CD14-positive monocyte (primary cell): ENCODE measurements around the gene ACKR2. TPM values are rescaled to one million over a fixed set of nuclear protein-coding genes. Genes with fewer than 3 reads are reported as not detected.
A peak's percentile ranks its signal among the peaks of the same experiment; 100 is the strongest.

ENCODE experiments used
- DNase-seq, 3 donors: peaks; one replicate each; pipeline ENCODE4 v3.0.0-alpha.2; 2011 to 2022
- H2AFZ ChIP-seq: 2 replicates; pipeline ENCODE4 v1.6.0; 2012; ENCODE audit warnings: mild to moderate bottlenecking, low read depth, low read length, inconsistent platforms; ENCODE audit not compliant: insufficient read depth, poor library complexity, severe bottlenecking
- H3K27ac ChIP-seq, 2 donors: 1 replicate in 1 of 2; 2 replicates in 1 of 2; pipeline ENCODE4 v1.5.1; 2012 to 2013; ENCODE audit warnings: low read length in 2 of 2, control low read depth in 1 of 2, inconsistent platforms in 1 of 2, low read depth in 1 of 2, mild to moderate bottlenecking in 1 of 2
- H3K27me3 ChIP-seq, 2 donors: one replicate each; pipeline versions ENCODE4 v1.6.0 to v1.6.1; 2011 to 2013; ENCODE audit warnings: low read length in 2 of 2; ENCODE audit not compliant: control insufficient read depth in 2 of 2, insufficient read depth in 2 of 2
- H3K36me3 ChIP-seq, 2 donors: replicated peaks in 1 of 2; 1 replicate in 1 of 2; 2 replicates in 1 of 2; pipeline versions ENCODE4 v1.5.1 to v1.6.1; 2012 to 2013; ENCODE audit warnings: low read length in 2 of 2, control low read depth in 1 of 2, inconsistent platforms in 1 of 2, mild to moderate bottlenecking in 1 of 2; ENCODE audit not compliant: insufficient read depth in 2 of 2, control insufficient read depth in 1 of 2
- H3K4me1 ChIP-seq, 2 donors: 1 replicate in 1 of 2; 2 replicates in 1 of 2; pipeline versions ENCODE4 v1.5.1 to v1.6.1; 2012 to 2013; ENCODE audit warnings: low read length in 2 of 2, control low read depth in 1 of 2, inconsistent platforms in 1 of 2, mild to moderate bottlenecking in 1 of 2, moderate library complexity in 1 of 2; ENCODE audit not compliant: insufficient read depth in 2 of 2, control insufficient read depth in 1 of 2
- H3K4me2 ChIP-seq: replicated peaks from 2 replicates; pipeline ENCODE3; 2012; ENCODE audit warnings: low read length, moderate library complexity, mild to moderate bottlenecking; ENCODE audit not compliant: poor library complexity, severe bottlenecking; ENCODE audit errors: extremely low read depth
- H3K4me3 ChIP-seq, 3 experiments: fragments of 200-600 bp in 1 of 3; sonication (generic) in 1 of 3; replicated peaks in 1 of 3; 1 replicate in 2 of 3; 2 replicates in 1 of 3; pipeline ENCODE4 v1.5.1; 2011 to 2013; ENCODE audit warnings: low read length in 3 of 3, mild to moderate bottlenecking in 3 of 3, control low read depth in 2 of 3, low read depth in 2 of 3, inconsistent platforms in 1 of 3, moderate library complexity in 1 of 3
- H3K79me2 ChIP-seq: 2 replicates; pipeline ENCODE4 v1.6.0; 2012; ENCODE audit warnings: mild to moderate bottlenecking, control low read depth, inconsistent platforms, low read length, moderate library complexity; ENCODE audit not compliant: insufficient read depth
- H3K9ac ChIP-seq: 2 replicates; pipeline ENCODE4 v1.6.0; 2017; ENCODE audit warnings: low read length, mild to moderate bottlenecking; ENCODE audit not compliant: insufficient read depth, poor library complexity, severe bottlenecking
- H3K9me3 ChIP-seq, 2 donors: replicated peaks in 1 of 2; 1 replicate in 1 of 2; 2 replicates in 1 of 2; pipeline versions ENCODE4 v1.5.1 to v1.6.1; 2012 to 2013; ENCODE audit warnings: low read length in 2 of 2, control low read depth in 1 of 2; ENCODE audit not compliant: control insufficient read depth in 1 of 2, insufficient read depth in 1 of 2
- H4K20me1 ChIP-seq: 2 replicates; pipeline ENCODE4 v1.6.0; 2012; ENCODE audit warnings: mild to moderate bottlenecking, low read length, control low read depth, moderate library complexity; ENCODE audit not compliant: insufficient read depth
- H3K27ac Mint-ChIP-seq, 7 donors: one replicate each; pipeline ENCODE4 v1.8.0; 2020; ENCODE audit warnings: mild to moderate bottlenecking in 7 of 7, mixed read lengths in 7 of 7, moderate library complexity in 6 of 7, inconsistent platforms in 2 of 7
- H3K27me3 Mint-ChIP-seq, 3 donors: one replicate each; pipeline ENCODE4 v1.8.0; 2021 to 2022; ENCODE audit warnings: low read depth in 3 of 3, mild to moderate bottlenecking in 3 of 3, mixed read lengths in 3 of 3, moderate library complexity in 3 of 3, inconsistent platforms in 1 of 3
- H3K36me3 Mint-ChIP-seq, 2 donors: one replicate each; pipeline ENCODE4 v1.8.0; 2020; ENCODE audit warnings: mixed read lengths in 2 of 2, inconsistent platforms in 1 of 2, mild to moderate bottlenecking in 1 of 2
- H3K4me1 Mint-ChIP-seq: one replicate; pipeline ENCODE4 v1.8.0; 2020; ENCODE audit warnings: mild to moderate bottlenecking, mixed read lengths
- H3K4me3 Mint-ChIP-seq, 2 donors: one replicate each; pipeline ENCODE4 v1.8.0; 2020; ENCODE audit warnings: mild to moderate bottlenecking in 2 of 2, mixed read lengths in 2 of 2, moderate library complexity in 1 of 2
- H3K9me3 Mint-ChIP-seq, 7 donors: one replicate each; pipeline ENCODE4 v1.8.0; 2020 to 2022; ENCODE audit warnings: mixed read lengths in 7 of 7, mild to moderate bottlenecking in 6 of 7, moderate library complexity in 6 of 7, inconsistent platforms in 2 of 7
- CTCF ChIP-seq: fragments of 200-600 bp; IDR thresholded peaks from one replicate; pipeline ENCODE4 v1.8.0; 2022; ENCODE audit warnings: antibody characterized with exemption, mild to moderate bottlenecking
- WGBS: methylation state at CpG from one replicate; pipeline ENCODE4 v1.1.5; 2013; ENCODE audit warnings: missing lambda C conversion rate; ENCODE audit not compliant: insufficient coverage; 5-methylcytosine and 5-hydroxymethylcytosine counted together
- intact Hi-C, 2 donors: fragments of 100-400 bp; cut with micrococcal nuclease; formaldehyde crosslinking; loops; one replicate each; pipeline versions ENCODE4 v1.15.0 to v1.15.1; 2023
- polyA plus RNA-seq, 3 donors: library from polyadenylated mRNA; depleted of rRNA in 1 of 3; unstranded in 2 of 3; stranded (reverse) in 1 of 3; fragments of 300-500 nt in 2 of 3; fragments of >200 nt in 1 of 3; fragmentation: Illumina TruSeq in 2 of 3; gene quantifications; 1 replicate in 2 of 3; 2 replicates in 1 of 3; pipeline ENCODE4 v1.2.3, GENCODE V29; 2012 to 2021

The ACKR2 gene
- polyA plus RNA-seq, 3 donors, result 0.49 TPM; not detected in 2

- no peak for TF ChIP-seq CTCF
- no peak overlapping the region for H2AFZ ChIP-seq
- intact Hi-C loops, result no loop called here
- H3K4me3 Mint-ChIP-seq, result no peak overlapping the region
- DNase-seq, result no peak
- H3K79me2 ChIP-seq, result no peaks in the 10 kb centered on the region
- no peaks in the 10 kb centered on the region for H4K20me1 ChIP-seq
- H3K4me1 ChIP-seq, result peaks cover 5 to 6% of the 10 kb centered on the region in 2 donors
- no peak overlapping the region for H3K4me3 ChIP-seq
- peaks cover 0 to 4% (median 1%) of the 10 kb centered on the region in 3 donors for H3K27me3 Mint-ChIP-seq
- H3K4me1 Mint-ChIP-seq, result peaks cover 5% of the 10 kb centered on the region
- H3K9me3 Mint-ChIP-seq, result peaks cover 0 to 2% (median 0%) of the 10 kb centered on the region in 7 donors
- H3K9ac ChIP-seq, result no peak overlapping the region
- H3K27ac ChIP-seq, result no peak overlapping the region
- WGBS, result 83% methylated on average over 1 of the region's 2 CpGs
- no peak overlapping the region for H3K4me2 ChIP-seq
- no peaks in the 10 kb centered on the region for H3K27me3 ChIP-seq
- no peaks in the 10 kb centered on the region for H3K36me3 ChIP-seq
- H3K36me3 Mint-ChIP-seq, result no peaks in the 10 kb centered on the region
- H3K27ac Mint-ChIP-seq, result peak overlapping the region in 2 of 7 donors; percentile 16 to 42
- H3K9me3 ChIP-seq, result no peaks in the 10 kb centered on the region
These were observed 43.2 kb downstream of the ACKR2 start for GRCh38 chr3:42852441-42852840.

- H3K27ac Mint-ChIP-seq, result no peak overlapping the region
- Histone ChIP-seq H4K20me1 (no peaks in the 10 kb centered on the region), H3K4me3 (no peak overlapping the region), H3K4me2 (no peak overlapping the region), H2AFZ (no peak overlapping the region), H3K79me2 (no peaks in the 10 kb centered on the region), H3K9me3 (no peaks in the 10 kb centered on the region), H3K9ac (no peak overlapping the region), H3K4me1 (no peaks in the 10 kb centered on the region), H3K36me3 (no peaks in the 10 kb centered on the region), H3K27ac (no peak overlapping the region), H3K27me3 (no peaks in the 10 kb centered on the region)
- no peaks in the 10 kb centered on the region for H3K4me1 Mint-ChIP-seq
- H3K27me3 Mint-ChIP-seq, result peaks cover 0 to 4% (median 1%) of the 10 kb centered on the region in 3 donors
- no peak overlapping the region for H3K4me3 Mint-ChIP-seq
- intact Hi-C loops, result no loop called here
- no peaks in the 10 kb centered on the region for H3K36me3 Mint-ChIP-seq
- H3K9me3 Mint-ChIP-seq, result peaks cover 0 to 2% (median 0%) of the 10 kb centered on the region in 7 donors
- WGBS, result 80% methylated on average over 1 of the region's 1 CpG
- no peak for DNase-seq
- TF ChIP-seq CTCF, result no peak
These were observed 43.8 kb downstream of the ACKR2 start for GRCh38 chr3:42853056-42853455.
